BLaER1 treated with 17β-estradiol and CSF1 and Interleukin-3, amounts not matched to agents 10 nM and 100 nM (cell line): Measurements from ENCODE around the gene TEX2.
A peak's percentile ranks its signal among the peaks of the same experiment; 100 is the strongest.

Source experiments
- H3K27ac ChIP-seq, 11 experiments: shearing (Covaris generic); formaldehyde crosslinking; 2 replicates each; pipeline ENCODE4 v1.8.1; 2022
- H3K27me3 ChIP-seq, 11 experiments: shearing (Covaris generic); formaldehyde crosslinking; 2 replicates each; pipeline ENCODE4 v1.8.1; 2022
- H3K36me3 ChIP-seq, 11 experiments: shearing (Covaris generic); formaldehyde crosslinking; 2 replicates each; pipeline ENCODE4 v1.8.1; 2022
- H3K4me1 ChIP-seq, 10 experiments: shearing (Covaris generic); formaldehyde crosslinking; 2 replicates each; pipeline ENCODE4 v1.8.1; 2022
- H3K4me2 ChIP-seq, 11 experiments: shearing (Covaris generic); formaldehyde crosslinking; 2 replicates each; pipeline ENCODE4 v1.8.1; 2022
- H3K4me3 ChIP-seq, 10 experiments: shearing (Covaris generic); formaldehyde crosslinking; 2 replicates each; pipeline ENCODE4 v1.8.1; 2022
- H3K9ac ChIP-seq, 11 experiments: shearing (Covaris generic); formaldehyde crosslinking; 2 replicates each; pipeline ENCODE4 v1.8.1; 2022
- H3K9me3 ChIP-seq, 11 experiments: shearing (Covaris generic); formaldehyde crosslinking; replicated peaks in 1 of 11; 2 replicates each; pipeline ENCODE4 v1.8.1; 2022
- H4K20me1 ChIP-seq, 11 experiments: shearing (Covaris generic); formaldehyde crosslinking; 2 replicates each; pipeline ENCODE4 v1.8.1; 2022
- Cebpa-rat ChIP-seq, 11 experiments: shearing (Covaris generic); IDR thresholded peaks; 2 replicates each; pipeline ENCODE4 v1.8.1; 2022

Gene TEX2

DNA sequence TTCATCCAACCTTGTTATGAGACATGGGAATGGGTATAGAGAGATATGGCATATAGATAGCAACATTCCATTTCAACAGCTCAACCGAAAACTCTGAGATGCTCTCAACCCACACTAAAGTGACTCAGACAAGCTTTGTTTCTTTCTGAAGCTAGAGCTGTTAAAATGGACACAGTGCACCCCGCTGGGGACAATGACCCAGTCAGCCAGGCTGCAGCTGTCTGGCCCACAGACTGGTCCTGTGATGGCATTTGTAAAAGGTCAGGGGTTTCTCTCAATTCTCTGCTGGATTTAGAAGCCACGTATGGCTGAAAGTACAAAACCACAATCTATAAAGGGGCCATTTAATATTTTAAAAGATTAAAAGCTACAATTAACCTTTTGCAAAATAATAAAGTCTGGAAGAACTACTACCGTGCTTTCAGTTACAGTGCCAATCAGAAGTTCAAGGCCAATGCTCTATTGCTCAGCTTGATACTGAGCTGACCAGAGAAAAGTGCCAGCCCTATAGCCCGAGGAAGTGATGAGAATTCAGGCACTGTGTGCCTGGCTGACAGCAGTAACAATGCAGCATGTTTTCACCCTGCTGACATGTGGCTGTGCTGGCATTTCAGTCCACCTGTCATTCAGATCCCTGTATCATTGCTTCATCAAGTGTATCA, 60.2 kb downstream of the TEX2 start:
- H3K9ac ChIP-seq: no peak overlapping the region
- 0 out of 22 replicates have a peak overlapping the region, but pooled peaks of 1 of the 11 experiments have one; percentile 77 for H3K4me2 ChIP-seq
- TF ChIP-seq Cebpa-rat (IDR thresholded peaks at IDR 0.05): no peak

DNA sequence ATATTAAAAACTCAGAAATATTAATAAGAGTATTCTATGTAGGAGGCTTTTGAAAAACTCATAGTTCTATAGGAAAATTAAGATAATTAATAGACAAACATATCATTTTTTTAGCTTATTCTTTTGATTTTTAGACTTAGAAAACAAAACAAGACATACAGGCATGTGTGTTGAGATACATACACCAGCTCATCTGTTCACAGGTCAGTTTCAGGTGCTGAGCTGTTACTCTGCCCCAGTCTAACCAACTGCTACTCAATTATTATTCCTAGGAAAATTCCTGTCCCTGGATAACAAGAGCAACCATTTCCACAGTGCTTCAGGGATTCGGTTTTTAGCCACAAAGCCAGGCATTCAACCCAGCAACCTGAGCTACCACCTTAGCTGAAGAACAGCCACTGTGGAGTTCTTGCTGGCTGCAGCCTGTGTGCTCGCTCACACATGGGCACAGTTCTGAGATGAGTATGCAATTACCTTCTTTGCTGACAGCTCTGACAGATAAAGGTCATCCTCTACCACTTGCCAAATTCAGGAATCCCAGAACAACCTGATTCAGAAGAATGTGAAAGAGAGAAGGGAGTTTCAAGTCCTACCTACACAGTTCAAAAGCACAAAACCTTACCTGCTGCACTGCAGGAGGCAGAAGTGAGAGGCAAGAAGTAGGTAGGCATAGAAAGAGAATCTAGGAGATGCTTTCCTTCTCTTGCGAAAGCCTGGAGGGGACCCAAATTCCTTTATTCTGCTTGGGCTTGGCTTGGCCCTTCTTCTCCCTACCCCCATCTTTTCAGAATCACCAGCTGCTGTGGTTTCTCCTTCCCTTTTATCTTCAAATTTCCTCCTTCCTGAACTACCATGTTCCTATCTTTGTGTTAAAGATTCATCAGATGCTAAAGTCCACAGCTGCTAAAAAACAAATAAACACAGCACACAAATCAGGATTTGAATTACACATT, 62.7 kb downstream of the TEX2 start:
- H3K27me3 ChIP-seq: no peaks in the 10 kb centered on the region
- H3K4me1 ChIP-seq: peaks cover 16 to 45% (median 23%) of the 10 kb centered on the region in 10 experiments
- H3K27ac ChIP-seq: peak overlapping the region in 1 of 11 experiments; percentile 16; a peak in 1 of 22 replicates
- peaks cover 0 to 9% (median 5%) of the 10 kb centered on the region in 11 experiments; a peak in 7 of 22 replicates for H3K36me3 ChIP-seq
- no peak overlapping the region for H3K4me3 ChIP-seq
- peaks cover 13 to 24% (median 16%) of the 10 kb centered on the region in 11 experiments for H3K9me3 ChIP-seq
- no peak overlapping the region for H3K9ac ChIP-seq
- H3K4me2 ChIP-seq: peak overlapping the region; percentile 52 to 84 (median 74)
- TF ChIP-seq Cebpa-rat (IDR thresholded peaks at IDR 0.05): no peak
- peaks cover 0 to 39% (median 9%) of the 10 kb centered on the region in 11 experiments; a peak in 9 of 22 replicates for H4K20me1 ChIP-seq

More for the DNA sequence above, 60.2 kb downstream of the TEX2 start:
- peaks cover 5 to 9% (median 7%) of the 10 kb centered on the region in 11 experiments for H3K9me3 ChIP-seq
- H3K36me3 ChIP-seq: peaks cover 0 to 18% (median 0%) of the 10 kb centered on the region in 11 experiments; a peak in 4 of 22 replicates
- H3K27ac ChIP-seq: no peak overlapping the region
- H3K4me1 ChIP-seq: peaks cover 16 to 33% (median 23%) of the 10 kb centered on the region in 10 experiments
- H3K27me3 ChIP-seq: no peaks in the 10 kb centered on the region
- H3K4me3 ChIP-seq: no peak overlapping the region
- H4K20me1 ChIP-seq: peaks cover 0 to 39% (median 9%) of the 10 kb centered on the region in 11 experiments; a peak in 9 of 22 replicates

DNA sequence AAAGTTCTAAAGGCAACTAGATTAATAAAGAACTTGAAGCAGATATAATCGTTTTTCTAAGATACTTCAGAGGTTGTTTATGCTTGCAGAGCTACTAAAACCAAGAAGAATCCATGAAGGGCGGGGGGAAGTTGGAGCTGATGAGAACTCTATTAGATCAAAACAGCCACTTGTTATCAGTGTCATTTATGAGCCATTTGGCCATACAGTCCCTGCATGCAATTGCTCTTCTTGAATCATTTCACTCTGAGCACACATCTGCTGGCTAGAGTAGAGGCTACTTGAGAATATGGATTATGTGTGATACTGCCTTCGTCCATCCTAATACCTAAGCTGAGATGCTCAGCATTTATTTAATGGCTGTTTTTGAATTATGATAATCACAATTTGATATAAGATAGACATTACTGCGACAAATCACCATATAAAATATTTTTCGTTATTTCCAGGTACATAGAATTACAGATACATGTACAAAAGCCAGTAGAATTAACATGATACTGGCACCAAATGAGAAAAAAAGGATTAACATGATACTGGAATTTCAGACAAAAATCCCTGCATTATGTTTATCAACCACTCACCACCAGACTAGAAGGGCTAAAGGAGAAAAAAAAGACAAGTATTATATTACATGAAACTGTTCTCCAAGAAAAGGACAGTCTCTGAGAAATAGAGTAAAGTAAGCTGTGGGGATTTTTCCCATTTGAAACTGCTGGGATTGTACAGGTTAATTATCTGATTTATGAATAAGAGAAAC, 64.5 kb downstream of the TEX2 start:
- peaks cover 0 to 29% (median 9%) of the 10 kb centered on the region in 11 experiments; a peak in 9 of 22 replicates for H4K20me1 ChIP-seq
- peaks cover 13 to 24% (median 16%) of the 10 kb centered on the region in 11 experiments for H3K9me3 ChIP-seq
- TF ChIP-seq Cebpa-rat (IDR thresholded peaks at IDR 0.05): no peak
- no peak overlapping the region for H3K4me2 ChIP-seq
- no peak overlapping the region for H3K9ac ChIP-seq
- H3K4me3 ChIP-seq: no peak overlapping the region
- no peak overlapping the region for H3K27ac ChIP-seq
- H3K27me3 ChIP-seq: no peaks in the 10 kb centered on the region
- H3K4me1 ChIP-seq: peaks cover 16 to 45% (median 23%) of the 10 kb centered on the region in 10 experiments
- peaks cover under 1 to 18% (median 11%) of the 10 kb centered on the region in 11 experiments; a peak in 18 of 22 replicates for H3K36me3 ChIP-seq

DNA sequence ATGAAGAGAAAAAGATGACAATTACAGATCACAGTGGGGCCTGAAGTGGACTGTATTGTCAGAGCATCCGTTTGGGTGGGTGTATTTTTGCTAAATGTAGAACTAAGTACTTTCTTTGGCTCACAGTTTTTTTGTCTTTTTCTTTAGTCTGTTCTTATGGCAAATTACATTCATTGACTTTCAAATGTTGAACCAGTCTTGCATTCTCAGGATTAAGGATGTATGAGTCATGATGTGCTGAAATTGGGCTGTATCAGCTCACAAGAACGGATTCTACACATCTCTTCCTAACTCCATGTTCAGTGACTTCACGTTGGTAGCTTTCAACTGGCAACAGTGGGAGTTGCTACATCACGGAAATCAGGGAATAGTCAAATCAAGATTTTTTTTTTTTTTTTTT, 66.5 kb downstream of the TEX2 start:
- Histone ChIP-seq H3K4me2 (peak overlapping the region in 2 of 11 experiments; percentile 21 to 36; a peak in 2 of 22 replicates), H3K27me3 (no peaks in the 10 kb centered on the region), H3K4me1 (peaks cover 15 to 40% (median 16%) of the 10 kb centered on the region in 10 experiments), H4K20me1 (peaks cover 0 to 10% (median 0%) of the 10 kb centered on the region in 11 experiments; a peak in 4 of 22 replicates), H3K9ac (no peak overlapping the region), H3K36me3 (peaks cover 5 to 36% (median 28%) of the 10 kb centered on the region in 11 experiments; a peak in 20 of 22 replicates), H3K9me3 (peaks cover 13 to 24% (median 16%) of the 10 kb centered on the region in 11 experiments), H3K4me3 (no peak overlapping the region), H3K27ac (no peak overlapping the region)
- no peak for TF ChIP-seq Cebpa-rat (IDR thresholded peaks at IDR 0.05)

DNA sequence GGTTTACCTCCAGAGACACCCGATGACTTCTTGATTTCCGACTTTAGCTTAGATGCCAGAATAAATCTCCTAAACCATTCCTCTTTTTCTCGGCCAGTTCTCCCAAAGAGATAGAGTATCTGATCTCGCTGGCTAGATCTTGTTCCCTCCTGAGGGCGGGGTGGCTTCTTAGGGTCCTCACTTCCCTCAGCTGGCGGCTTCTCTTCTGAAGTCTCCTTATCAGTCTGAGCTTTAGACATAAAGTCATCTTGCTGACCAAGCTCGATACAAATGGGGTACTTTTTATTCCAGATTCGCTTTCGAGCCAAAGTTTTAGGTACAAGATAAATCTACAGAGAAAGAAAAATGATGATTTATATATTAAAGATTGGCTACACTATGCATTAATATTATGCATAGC, 69.5 kb downstream of the TEX2 start:
- Histone ChIP-seq H3K36me3 (peaks cover 15 to 60% (median 35%) of the 10 kb centered on the region in 11 experiments; a peak in 21 of 22 replicates), H4K20me1 (no peaks in the 10 kb centered on the region), H3K4me2 (no peak overlapping the region), H3K9me3 (peaks cover 13 to 24% (median 16%) of the 10 kb centered on the region in 11 experiments), H3K9ac (no peak overlapping the region), H3K27me3 (no peaks in the 10 kb centered on the region), H3K4me3 (no peak overlapping the region), H3K27ac (no peak overlapping the region), H3K4me1 (peaks cover 0 to 24% (median 0%) of the 10 kb centered on the region in 10 experiments; a peak in 5 of 20 replicates)
- TF ChIP-seq Cebpa-rat (IDR thresholded peaks at IDR 0.05): no peak

DNA sequence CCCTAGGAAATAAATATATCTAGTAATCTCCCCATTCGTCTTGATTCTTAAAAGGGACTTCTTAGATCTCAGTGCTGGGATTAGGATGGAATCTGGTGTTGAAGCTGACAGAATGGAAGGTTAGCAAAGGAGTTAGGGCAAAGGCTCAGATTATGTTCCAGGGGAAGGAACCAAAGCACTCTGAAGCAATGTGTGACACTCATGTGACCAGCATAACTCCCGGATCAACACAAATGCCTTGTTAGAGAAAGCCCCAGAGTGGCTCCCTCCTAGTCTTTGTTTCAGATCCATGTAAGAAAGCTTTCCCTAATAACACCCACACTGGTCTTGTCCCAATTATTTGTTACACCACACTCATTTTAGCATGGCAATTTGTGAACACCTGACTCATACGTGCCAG, 70.5 kb downstream of the TEX2 start:
- no peak overlapping the region for H3K9ac ChIP-seq
- peak overlapping the region in 2 of 11 experiments; percentile 38 to 40; a peak in 3 of 22 replicates for H3K4me2 ChIP-seq
- H3K36me3 ChIP-seq: peaks cover 14 to 61% (median 38%) of the 10 kb centered on the region in 11 experiments
- H3K9me3 ChIP-seq: peaks cover 4 to 14% (median 8%) of the 10 kb centered on the region in 11 experiments
- no peak overlapping the region; a peak in 1 of 22 replicates for H3K27ac ChIP-seq
- no peaks in the 10 kb centered on the region for H4K20me1 ChIP-seq
- no peaks in the 10 kb centered on the region for H3K27me3 ChIP-seq
- TF ChIP-seq Cebpa-rat (IDR thresholded peaks at IDR 0.05): no peak
- H3K4me3 ChIP-seq: no peak overlapping the region
- peaks cover 0 to 24% (median 0%) of the 10 kb centered on the region in 10 experiments; a peak in 5 of 20 replicates for H3K4me1 ChIP-seq

DNA sequence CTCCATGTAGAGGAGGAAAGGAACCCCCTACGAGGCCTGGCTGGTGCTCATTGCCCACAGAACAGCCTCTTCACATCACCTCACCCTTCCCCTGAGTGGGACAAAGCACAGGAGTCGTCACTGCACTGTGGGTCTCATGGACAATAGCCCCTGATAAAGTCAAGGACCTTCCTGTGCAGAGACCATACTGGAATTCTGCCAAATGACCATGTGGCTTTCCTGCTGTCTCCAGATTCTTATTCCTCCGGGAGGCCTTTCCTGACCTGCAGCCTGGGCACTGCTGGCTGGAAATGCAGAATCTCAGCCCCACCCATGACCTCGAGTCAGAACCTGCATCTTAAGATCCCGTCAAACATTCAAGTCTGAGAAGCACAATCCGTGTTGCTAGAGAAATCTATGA, 72.6 kb downstream of the TEX2 start:
- Histone ChIP-seq H3K4me1 (peaks cover 0 to 34% (median 5%) of the 10 kb centered on the region in 10 experiments; a peak in 12 of 20 replicates), H3K27ac (no peak overlapping the region), H4K20me1 (no peaks in the 10 kb centered on the region), H3K36me3 (peaks cover 22 to 79% (median 58%) of the 10 kb centered on the region in 11 experiments), H3K9ac (no peak overlapping the region), H3K9me3 (no peaks in the 10 kb centered on the region), H3K27me3 (no peaks in the 10 kb centered on the region), H3K4me3 (no peak overlapping the region), H3K4me2 (no peak overlapping the region)
- no peak for TF ChIP-seq Cebpa-rat (IDR thresholded peaks at IDR 0.05)

DNA sequence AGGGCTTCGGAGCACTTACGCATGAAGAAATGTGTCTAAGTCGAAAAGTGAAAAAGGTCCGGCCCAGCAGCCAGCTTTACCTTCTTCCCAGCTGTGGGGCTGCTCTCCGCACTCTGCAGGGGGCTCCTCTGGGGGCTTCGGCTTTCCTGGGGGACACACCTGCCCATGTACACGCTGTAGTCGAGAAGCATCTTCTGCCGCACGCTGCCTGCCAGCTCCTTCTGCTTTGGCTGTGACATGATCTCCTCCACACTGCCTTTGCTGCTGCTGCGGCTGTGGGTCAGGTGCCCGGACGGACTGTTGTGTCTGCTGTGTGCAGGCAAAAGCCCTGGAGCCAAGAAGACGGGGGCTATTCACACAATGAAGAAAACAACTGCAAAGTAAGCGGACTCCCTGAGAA, 75.0 kb downstream of the TEX2 start:
- Histone ChIP-seq H3K9me3 (no peaks in the 10 kb centered on the region), H3K9ac (no peak overlapping the region), H3K36me3 (peaks cover 22 to 63% (median 46%) of the 10 kb centered on the region in 11 experiments), H4K20me1 (no peaks in the 10 kb centered on the region), H3K27me3 (no peaks in the 10 kb centered on the region), H3K4me2 (no peak overlapping the region), H3K4me1 (peaks cover 9 to 57% (median 29%) of the 10 kb centered on the region in 10 experiments), H3K4me3 (no peak overlapping the region), H3K27ac (no peak overlapping the region)
- no peak for TF ChIP-seq Cebpa-rat (IDR thresholded peaks at IDR 0.05)
